Activated T-cell treated with anti-CD3 and anti-CD28 coated beads for 1 hour (primary cell): Measurements from ENCODE around the gene TP73.
A peak's percentile ranks its signal among the peaks of the same experiment; 100 is the strongest.

Experiments
- DNase-seq: peaks from one replicate; pipeline ENCODE4 v3.0.0-alpha.2; 2020; ENCODE audit warnings: low read depth

Gene TP73

DNA sequence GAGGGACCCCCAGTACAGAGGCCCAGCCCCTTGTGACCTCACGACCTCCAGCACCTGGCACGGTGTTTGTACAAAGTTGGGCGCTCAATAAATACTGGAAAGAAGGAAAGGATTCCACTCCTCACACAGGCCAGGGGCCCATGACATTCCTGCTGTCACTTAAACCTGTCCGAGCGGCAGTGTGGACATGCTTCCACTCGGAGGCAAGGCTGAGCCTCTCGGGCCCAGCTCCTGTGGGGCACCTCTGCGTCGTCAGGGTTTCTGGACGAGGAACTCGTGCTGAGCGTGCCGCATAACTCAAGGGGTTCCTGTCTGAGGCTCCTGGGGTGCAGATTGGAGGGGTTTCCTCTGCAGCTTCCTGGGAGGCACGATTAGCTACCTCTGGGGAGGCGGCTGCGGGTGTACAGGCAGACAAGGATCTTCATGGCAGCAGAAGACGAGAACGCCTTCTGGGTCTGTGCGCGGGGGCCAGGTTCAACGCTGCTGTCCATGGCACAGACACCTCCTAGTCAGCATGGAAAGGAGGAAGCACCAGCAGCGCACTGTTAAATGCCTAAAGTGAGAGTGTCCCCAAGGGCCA lies 116.6 kb downstream of the TP73 start:
- no peak for DNase-seq

DNA sequence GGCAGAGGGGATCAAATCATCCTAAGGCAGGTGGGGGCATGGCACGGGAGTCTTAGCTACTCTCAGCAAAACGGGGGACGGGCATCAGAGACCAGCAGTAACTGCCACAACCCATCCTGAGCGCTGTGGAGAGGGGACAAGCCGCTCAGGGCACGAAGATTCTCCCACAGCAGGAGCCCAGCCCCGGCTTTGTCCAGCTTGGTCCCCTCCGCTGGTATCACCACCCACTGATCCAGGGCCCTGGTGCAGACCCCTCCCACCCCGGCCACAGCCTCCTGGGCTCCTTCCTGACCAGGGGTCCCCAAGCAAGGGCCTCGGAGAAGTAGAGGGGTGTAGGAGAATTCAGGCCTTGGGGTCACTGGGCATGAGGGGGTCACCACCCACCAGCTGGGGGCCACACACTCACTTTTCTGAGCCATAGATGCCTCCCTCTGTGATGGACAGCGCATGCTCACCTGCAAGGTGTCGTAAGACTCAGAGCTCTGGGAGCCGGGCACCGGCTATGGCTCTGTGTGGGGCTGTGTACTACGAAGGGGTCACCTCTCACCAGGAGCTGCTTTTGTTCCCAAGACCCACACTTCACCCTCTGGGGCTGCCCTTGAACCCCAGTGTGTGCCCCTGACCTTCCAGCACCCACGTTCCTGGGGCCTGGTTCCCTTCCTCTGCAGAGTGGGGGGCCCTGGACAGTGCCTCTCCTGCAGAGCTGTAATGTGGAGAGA lies 117.9 kb downstream of the TP73 start:
- no peak for DNase-seq

DNA sequence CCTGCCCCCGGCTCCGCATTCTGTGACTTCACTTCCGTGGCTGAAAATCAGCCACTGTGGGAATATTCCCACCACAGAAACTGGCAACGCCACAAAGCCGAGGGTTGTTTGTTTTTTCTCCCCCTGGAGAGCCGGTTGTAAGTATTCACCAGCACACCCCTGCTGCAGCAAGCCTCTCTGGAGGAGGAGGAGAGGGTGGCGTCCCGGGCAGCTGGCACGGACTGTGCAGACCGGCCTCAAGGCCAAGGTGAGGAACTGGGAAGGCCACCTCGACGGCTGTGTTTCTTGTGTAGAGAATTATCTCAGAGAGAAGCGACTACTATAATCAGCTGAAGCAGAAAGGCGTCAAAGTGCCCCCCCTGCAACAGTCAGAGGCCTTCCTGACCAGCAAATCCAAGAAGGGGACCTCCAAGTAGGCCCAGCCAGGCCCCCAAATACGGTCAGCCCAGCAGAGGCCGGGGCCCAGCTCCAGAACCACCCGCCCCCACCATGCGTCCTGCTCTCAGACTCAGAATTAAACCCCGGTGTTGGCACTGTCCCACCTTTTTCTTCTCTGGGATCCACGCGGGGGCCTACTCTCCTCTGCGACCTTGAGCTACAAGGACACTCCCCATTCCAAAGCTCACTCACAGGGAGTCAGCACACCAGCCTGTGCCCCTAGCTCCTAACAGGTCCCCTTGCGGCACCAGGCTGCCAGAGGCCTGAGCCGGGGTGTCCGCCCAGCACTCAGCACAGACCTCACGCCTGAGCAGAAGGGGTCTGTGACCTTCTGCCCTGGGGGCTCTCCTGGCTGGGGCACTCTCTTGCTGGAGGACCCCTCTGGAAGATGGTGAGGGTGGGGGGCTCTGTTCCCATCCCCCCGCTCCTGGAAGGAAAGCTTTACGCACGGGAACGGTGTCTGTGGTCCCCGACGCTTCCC lies 119.1 kb downstream of the TP73 start:
- DNase-seq, result no peak

DNA sequence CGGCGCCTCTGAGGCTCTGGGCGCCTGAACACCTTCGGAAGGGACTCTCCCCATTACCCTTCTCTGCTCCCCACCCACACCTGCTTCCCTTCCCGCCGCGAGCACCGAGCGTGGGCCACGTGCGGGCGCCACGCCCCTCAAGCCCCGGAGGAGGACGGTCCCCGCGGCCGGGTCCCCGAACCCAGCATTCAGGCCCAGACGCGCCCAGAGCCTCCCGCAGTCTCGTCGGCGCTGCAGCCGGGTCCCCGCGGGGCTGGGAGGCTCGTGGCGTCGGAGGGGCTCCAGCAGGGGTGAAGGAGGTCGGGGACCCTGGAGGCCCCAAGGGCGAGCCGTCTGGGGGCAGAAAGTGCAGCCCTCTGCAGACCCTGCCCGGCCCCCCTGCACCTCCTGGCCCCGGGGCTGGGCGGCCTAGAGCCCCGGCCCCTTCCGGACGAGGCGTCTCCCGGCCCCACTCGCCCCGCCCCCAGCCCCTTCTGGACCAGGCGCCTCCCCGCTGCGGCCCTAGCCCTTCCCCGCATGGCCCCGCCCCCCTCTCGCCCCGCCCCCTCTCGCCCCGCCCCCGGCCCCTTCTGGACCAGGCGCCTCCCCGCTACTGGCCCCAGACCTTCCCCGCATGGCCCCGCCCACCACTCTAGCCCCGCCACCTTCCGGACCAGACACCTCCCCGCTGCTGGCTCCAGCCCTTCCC lies 119.9 kb downstream of the TP73 start:
- DNase-seq, result peak; percentile 79

DNA sequence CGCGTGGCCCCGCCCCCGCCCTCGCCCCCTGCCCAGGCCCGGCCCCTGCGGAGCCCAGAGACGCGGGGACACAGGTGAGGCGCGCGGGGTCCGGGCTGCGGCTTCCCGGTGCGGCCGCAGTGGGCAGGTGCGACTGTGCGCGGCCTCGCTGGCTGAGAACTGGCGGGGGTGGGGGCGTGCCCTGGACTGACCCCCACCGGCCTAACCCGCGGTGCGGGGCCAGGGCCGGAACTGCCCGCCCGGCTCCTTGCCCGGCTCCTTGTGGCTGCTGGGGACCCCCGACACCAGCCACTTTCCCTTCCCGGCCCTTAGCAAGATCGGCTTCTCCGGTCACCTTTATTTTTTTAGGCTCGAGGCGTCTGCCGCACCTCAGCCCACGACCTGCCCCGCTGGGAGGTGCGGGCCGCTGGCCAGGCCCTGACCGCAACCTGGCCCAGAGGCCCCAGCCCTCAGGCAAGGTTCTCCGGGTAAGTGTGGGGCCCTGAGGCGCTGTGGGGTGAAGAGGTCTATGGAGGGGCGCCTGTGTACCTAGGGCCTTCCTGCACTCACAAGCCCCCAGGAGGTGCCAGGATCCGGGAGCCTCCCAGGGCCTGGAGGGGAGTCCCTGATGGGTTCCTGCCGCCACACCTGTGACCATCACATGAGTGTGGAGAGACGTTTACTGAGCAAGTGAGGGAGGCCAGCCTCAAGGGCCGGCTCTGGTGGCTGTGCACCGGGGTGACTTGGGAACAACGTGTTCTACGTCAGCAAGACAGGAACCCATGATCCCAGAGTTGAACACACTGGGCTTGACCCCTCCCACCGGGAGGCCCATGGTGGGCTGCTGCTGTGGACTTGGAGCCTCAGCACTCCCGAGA lies 120.6 kb downstream of the TP73 start, which contains the start of gene SMIM1:
SMIM1 (plus strand) TSS at position 35 of the 857 bp plus-strand sequence. CDS start 2,625 bp downstream, outside the sequence.
- DNase-seq, result no peak

DNA sequence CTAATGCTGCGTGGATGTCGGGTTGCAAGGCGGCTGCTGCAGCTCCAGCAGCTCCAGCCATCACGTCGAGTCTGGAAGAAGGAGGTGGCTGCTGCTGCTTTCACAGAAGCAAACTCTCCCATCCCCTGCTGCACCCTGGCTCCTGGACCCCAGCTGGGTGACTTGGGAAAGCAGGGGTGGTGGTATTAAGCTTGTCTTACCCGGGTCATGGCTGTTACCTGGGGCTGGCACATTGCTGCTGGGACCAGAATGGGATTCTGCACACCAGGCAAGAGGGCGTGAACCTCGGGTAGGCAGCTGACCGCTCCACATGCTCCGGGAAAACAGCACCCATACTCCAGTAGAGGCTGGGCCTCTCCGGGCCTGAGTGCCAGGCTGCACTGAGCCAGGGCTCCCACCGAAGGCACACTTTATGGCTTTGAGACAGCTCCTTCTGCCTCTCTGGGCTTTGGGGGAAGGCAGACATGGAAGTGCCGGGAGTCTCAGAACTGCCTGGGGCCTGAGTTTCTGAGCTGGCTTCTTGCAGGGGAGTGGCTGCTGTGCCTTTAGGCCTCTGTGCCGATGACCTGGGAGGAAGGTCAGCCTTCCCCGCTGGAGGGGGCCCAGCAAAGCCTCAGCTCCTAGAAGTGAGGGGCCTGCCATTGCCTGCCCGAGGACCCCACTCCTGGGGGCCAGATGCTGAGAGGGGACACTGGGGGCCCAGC lies 121.4 kb downstream of the TP73 start:
- DNase-seq, result no peak

DNA sequence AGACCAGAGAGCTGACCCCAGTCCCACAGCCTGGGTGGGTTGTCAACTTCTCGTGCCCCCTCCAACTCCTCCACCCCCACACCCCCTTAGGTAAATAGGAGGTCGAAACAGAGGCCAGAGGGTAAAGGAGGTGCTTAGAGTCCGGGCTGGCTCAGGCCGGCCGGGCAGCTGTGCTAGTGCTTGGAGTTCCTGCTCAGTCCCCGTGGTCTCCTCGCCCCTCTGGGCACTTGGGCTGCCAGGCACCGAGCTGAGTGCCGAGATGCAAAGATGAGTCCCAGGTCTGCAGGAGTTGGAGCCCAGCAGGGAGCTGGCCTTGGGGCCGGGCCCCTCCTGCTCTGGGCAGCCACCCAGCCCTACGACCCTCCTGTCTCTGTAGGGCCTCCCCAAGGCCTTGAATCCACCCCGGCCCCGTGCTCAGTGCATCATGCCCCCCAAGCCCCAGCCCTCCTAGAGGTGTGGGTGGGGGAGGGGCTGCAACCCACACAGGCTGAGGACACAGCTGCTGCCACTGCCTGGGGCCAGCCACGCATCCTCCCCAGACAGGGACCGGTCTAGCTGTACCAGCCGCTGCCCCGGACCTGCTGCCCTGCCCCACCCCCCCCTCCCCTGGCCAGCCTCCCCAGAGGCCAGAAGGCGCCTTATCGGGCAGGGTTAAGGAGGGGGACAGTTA lies 122.1 kb downstream of the TP73 start:
- DNase-seq, result no peak

DNA sequence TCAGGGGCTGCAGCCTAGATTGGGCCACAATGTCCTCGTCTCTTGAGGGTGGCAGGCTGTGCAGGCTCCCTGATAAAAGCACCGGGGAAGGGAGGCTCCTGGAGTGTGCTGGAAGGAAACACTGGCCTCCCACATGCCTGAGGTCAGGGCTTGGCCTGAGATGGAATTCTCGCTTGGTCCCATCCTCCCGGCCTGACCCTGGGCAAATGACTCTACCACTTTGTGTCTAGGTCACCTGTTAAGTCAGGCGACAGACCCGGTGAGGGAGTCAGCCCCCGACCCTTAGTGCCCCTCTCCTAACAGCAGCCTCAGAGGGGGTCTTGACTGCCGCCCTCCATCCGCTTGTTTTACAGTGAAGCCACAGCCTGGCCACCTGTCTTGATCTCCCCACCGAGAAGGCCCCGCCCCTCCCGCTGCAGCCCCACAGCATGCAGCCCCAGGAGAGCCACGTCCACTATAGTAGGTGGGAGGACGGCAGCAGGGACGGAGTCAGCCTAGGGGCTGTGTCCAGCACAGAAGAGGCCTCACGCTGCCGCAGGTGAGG lies 122.7 kb downstream of the TP73 start:
- no peak for DNase-seq

DNA sequence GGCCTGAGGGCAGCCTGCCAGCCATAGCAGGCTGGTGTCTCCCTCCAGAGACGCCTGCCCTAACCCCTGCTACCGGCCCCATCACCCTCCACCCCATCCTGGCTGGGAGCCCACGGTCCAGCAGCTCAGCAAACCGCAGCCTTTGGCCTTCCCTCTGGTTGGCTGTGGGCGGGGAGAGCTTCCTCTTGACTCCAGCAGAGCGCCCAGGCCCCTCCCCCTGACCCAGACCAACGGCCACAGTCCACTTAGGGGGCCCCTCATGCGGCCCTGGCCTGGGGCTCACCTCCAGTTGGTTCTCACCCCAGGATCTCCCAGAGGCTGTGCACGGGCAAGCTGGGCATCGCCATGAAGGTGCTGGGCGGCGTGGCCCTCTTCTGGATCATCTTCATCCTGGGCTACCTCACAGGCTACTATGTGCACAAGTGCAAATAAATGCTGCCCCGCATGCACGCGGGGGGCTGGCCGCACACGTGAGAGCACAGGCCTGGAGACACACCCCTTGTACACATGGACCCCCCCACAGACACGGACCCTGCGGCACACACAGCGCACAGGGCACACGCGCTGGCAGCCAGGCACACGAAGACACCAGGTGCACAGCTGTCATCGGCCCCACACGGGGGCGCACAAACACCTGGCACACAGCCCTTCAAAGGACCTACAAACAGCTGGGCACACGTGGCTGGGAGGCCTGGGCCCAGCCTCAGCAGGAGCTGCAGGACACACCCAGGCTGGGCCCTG lies 123.3 kb downstream of the TP73 start:
- peak; percentile 42 for DNase-seq

DNA sequence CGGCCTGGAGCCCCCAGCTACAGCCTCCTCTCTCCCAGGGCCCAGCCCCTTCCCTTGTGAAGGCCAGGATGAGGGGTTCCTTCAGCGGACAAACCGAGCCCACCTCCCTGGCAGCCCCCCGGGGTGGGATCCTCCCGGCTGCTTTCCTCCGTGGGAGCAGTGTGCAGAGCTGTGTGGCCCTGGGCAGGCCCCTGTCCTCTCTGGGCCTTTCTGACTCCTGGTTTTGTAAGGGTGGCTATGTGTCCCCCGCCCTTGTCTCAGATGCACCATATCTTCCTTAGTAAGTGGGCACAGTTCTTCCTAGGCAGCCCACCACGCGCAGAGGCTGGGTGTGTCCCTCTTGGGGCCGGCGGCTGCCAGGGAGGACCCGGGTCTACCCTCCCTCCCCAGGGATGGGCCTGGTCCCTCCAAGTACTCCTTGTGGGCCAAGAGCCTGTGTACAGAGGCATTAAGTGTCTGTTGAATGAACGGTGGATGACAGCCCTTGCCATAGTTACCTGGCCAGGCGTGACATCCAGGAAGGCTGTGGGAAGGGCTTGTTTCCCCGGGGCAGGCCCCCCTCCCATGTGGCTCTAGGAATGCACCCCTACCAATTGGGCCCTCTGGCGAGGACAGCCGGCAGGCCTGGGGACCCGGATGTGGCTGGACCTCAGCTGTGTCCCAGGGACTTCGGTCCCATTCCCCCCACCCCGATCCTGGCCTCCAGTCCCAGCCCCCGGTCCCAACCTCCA lies 124.1 kb downstream of the TP73 start:
- DNase-seq, result no peak

DNA sequence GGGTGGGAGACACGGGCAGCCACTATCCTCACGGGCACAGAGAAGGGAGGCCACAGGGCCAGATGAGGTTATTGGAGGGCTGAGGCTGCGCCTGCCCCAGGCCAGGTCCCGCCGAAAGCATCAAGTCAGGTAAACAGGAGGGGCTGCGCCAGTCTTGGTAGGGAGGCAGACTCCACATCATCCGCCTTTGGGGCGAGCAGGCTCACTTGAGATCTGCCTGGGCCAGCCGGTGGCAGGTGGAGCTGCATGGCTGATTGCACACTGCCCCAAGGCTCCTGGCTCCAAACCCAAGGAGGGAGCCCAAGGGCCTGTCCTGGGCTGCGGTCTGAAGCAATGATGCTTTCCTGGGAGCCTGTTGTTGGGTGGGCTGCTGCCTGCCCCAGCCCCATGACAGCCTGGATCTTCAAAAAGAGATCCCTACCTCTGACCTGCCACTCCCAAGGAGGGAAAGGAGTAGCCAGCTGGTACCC lies 124.8 kb downstream of the TP73 start:
- no peak for DNase-seq

DNA sequence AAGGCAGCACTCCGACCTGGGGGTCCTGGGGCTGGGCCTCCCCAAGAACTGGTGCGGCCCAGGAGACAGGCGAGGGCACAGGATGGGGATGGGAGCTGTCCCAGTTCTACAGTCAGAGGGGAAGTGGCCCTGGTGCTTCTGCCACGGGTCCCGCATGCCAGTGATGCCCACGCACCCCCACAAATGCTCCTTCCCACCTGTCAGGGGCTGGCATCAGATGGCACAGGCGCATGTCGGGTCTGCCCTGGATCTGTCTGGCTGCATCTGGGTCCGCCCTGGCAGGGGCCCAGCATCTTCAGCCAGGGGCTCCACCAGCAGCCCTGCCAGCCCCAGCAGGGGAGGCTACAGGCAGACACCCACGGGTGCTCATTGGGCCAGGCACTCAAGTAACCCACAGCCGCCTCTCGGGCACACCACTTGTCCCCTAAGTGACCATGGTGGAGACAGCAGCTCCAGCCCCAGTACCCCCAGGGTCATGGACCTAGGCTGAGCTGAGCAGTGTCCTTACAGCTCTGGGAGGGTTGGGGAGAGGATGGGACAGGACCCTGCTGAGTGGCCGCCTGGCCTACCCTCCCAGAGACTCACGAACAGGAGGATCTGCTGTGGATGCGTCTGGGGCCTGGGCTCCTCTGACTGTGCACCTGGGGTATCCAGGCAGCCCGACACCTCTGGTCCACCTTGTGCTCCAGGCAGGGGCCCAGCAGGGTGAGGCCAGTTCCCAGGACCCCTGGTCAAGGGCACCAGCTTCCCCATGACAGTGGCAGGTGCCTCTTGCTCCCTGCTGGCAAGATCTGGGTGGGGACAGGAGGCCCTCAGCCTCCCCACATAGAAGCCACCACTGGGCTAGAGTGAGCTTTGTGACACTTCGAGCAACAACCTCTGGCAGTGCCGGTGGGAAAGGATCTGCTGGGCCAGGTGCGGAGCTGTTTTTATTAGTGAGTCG lies 125.6 kb downstream of the TP73 start:
- DNase-seq, result no peak

DNA sequence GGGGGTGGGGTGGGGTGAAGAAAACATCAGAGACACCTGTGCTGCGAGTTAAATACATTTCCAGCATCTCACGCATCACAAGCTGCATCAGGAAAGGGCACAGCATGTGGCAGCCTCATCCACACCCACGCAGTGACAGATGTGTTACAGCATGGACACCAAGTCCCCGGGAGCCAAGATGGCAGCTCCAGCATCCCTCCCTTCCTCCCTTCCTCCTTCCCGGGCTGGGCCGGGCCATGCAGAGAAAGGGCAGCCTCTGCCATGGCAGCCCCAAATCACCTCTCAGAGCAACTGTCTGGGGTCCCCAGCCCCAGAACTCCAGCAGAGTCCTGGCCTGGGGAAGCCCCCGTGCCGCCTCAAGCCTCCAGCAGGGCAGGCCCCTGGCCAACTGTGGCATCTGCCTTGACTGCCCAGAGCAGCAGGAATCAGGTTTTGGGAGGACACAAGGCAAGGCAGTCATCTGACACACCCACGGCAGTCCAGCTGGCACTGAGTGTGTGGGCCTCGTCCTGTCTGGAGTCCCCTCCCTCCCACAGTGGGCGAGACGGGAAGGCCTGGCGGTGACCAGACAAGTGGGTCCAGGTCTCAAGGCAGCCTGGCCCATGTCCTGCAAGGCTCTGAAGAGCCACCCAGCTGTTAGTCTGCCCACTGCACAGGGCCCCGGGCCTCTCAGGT lies 126.4 kb downstream of the TP73 start:
- DNase-seq, result no peak

DNA sequence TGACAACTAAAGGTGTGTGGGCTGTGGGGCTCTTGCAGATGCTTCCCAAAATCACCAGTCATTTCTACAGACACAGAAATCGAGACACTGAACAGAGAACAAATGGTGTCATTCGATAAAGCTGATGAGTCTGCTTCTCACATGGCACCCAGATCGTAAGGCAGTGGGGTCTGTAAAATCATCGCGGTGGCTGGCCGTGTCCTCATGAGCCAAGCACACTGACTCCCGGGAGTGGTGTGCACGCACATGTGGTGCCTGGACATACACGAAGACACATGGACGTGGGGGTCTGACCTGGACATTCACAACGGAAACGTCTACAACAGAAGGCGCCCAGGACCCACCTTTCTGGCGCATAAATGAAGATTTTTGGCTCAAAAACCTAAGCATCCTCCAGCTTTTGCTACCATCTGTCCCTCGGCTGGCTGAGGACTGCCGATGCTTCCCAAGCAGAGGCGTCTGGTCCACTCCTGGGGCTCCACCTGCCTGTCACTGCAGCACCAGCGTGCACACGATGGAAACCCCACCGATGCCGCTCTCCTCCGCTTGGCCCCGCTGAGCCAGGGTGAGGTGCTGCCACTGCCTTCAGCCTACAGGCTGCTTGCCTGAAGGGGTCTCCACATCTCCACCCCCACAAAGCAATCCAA lies 127.1 kb downstream of the TP73 start:
- no peak for DNase-seq

DNA sequence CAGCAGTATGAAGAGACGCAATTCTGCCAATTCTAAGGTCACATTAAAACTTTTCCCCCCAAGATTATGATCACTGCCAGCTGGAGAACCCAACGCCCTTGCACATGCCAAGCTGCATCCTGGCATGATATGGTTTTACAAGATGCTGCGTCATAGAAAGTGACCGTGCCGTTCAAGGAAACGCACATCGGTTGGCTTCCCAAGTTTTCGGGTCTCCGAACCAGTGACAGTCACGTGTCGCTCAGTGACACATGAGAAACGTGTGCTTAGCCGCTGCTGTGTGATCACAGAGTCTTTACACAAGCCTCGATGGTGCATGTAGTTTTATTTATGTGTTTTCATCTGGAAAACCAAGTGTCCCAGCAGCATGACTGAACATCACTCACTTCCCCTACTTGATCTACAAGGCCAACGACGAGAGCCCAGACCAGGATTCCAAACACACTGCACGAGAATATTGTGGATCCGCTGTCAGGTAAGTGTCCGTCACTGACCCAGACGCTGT lies 127.6 kb downstream of the TP73 start:
- no peak for DNase-seq

DNA sequence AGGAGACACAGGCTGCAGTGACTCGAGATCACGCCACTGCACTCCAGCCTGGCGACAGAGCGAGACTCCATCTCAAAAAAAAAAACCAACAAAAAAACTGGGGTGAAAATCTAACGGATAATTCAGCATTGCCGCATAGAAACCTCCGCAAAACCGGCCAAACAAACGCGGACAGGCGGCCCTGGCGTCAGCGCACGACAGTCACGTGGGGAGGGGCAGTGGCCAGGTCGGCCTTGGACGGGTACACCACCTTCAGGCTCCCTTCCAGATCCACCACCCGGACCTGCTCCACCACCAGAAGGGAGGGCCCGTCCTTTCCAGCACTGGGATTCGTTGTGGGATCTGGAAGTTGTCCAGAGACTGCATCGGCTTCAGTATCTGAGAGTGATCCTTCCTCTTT lies 128.6 kb downstream of the TP73 start:
- DNase-seq, result no peak
